ENCODE results near the gene AURKAIP1. TPM values are rescaled to one million over a fixed set of nuclear protein-coding genes. Genes with fewer than 3 reads are reported as not detected.
"Not testable (repeated sequence)": the region's sequence is repeated elsewhere in the genome, so short reads cannot be mapped to it uniquely, and the experiment has no call there.

Gene AURKAIP1
- total and polyA plus RNA-seq, 4 donors = 38.4 to 175 (median 97.7) TPM

GRCh38 chr1:1387098-1388077 is 12.4 kb upstream of the AURKAIP1 start:
- DNase-seq (ENCODE audit: low spot score) = no peak
- Histone ChIP-seq H3K9me3 (ENCODE audit: control insufficient read depth in 4 of 4, low read length in 3 of 4) (no peaks in the 10 kb centered on the region), H3K4me1 (ENCODE audit: control insufficient read depth in 4 of 4, insufficient read depth in 4 of 4, low read length in 3 of 4) (peaks cover 0 to 15% (median 8%) of the 10 kb centered on the region in 4 donors), H3K9ac (ENCODE audit: low read depth in 1 of 2, low read length in 2 of 2) (no peak overlapping the region), H3K36me3 (ENCODE audit: control insufficient read depth in 4 of 4, insufficient read depth in 3 of 4, low read depth in 1 of 4, low read length in 3 of 4) (peaks cover 33 to 66% (median 50%) of the 10 kb centered on the region in 4 donors), H3K27ac (ENCODE audit: low read depth in 1 of 2, low read length in 2 of 2) (no peak overlapping the region), H3K4me3 (ENCODE audit: low read depth in 1 of 3, low read length in 3 of 3) (no peak overlapping the region), H3K27me3 (ENCODE audit: control insufficient read depth in 4 of 4, insufficient read depth in 4 of 4, low read length in 3 of 4) (no peaks in the 10 kb centered on the region)
- WGBS = 97% methylated on average over 50 of the region's 50 CpGs
- no peak for TF ChIP-seq FOXA2 (IDR thresholded peaks at IDR 0.05)
- no peak for TF ChIP-seq RAD21 (IDR thresholded peaks at IDR 0.05)
- no peak for TF ChIP-seq RXRA (IDR thresholded peaks at IDR 0.05)
- TF ChIP-seq EGR1 (IDR thresholded peaks at IDR 0.05; ENCODE audit: low read depth in 2 of 2) = no peak
- TF ChIP-seq YY1 (IDR thresholded peaks at IDR 0.05) = no peak
- TF ChIP-seq HNF4G (IDR thresholded peaks at IDR 0.05) = no peak
- no peak for TF ChIP-seq MAX (IDR thresholded peaks at IDR 0.05)
- TF ChIP-seq NR2F2 (IDR thresholded peaks at IDR 0.05) = no peak
- TF ChIP-seq GABPA (IDR thresholded peaks at IDR 0.05 in 1 of 2, conservative IDR thresholded peaks at IDR 0.05 in 1 of 2) = no peak
- TF ChIP-seq HNF4A (conservative IDR thresholded peaks at IDR 0.05) = no peak
- TF ChIP-seq TAF1 (conservative IDR thresholded peaks at IDR 0.05) = no peak

GRCh38 chr1:1385931-1386330 is 10.9 kb upstream of the AURKAIP1 start:
- H3K27me3 ChIP-seq (ENCODE audit: control insufficient read depth in 4 of 4, insufficient read depth in 4 of 4, low read length in 3 of 4) = no peaks in the 10 kb centered on the region
- no peak overlapping the region for H3K9ac ChIP-seq (ENCODE audit: low read depth in 1 of 2, low read length in 2 of 2)
- H3K27ac ChIP-seq (ENCODE audit: low read depth in 1 of 2, low read length in 2 of 2) = no peak overlapping the region
- no peaks in the 10 kb centered on the region for H3K9me3 ChIP-seq (ENCODE audit: control insufficient read depth in 4 of 4, low read length in 3 of 4)
- H3K4me3 ChIP-seq (ENCODE audit: low read depth in 1 of 3, low read length in 3 of 3) = no peak overlapping the region
- DNase-seq (ENCODE audit: low spot score) = no peak
- no peak for TF ChIP-seq RAD21 (IDR thresholded peaks at IDR 0.05)
- TF ChIP-seq FOXA1 (IDR thresholded peaks at IDR 0.05) = no peak
- no peak for TF ChIP-seq TAF1 (conservative IDR thresholded peaks at IDR 0.05)
- TF ChIP-seq HNF4G (IDR thresholded peaks at IDR 0.05) = no peak
- no peak for TF ChIP-seq FOXA2 (IDR thresholded peaks at IDR 0.05)
- WGBS = 95% methylated on average over 8 of the region's 8 CpGs
- H3K4me1 ChIP-seq (ENCODE audit: control insufficient read depth in 4 of 4, insufficient read depth in 4 of 4, low read length in 3 of 4) = peaks cover 0 to 15% (median 8%) of the 10 kb centered on the region in 4 donors
- peaks cover 30 to 53% (median 40%) of the 10 kb centered on the region in 4 donors for H3K36me3 ChIP-seq (ENCODE audit: control insufficient read depth in 4 of 4, insufficient read depth in 3 of 4, low read depth in 1 of 4, low read length in 3 of 4)

- H3K27me3 ChIP-seq (ENCODE audit: control insufficient read depth in 4 of 4, insufficient read depth in 4 of 4, low read length in 3 of 4); DNase-seq (ENCODE audit: low spot score); H3K4me3 ChIP-seq (ENCODE audit: low read depth in 1 of 3, low read length in 3 of 3); H3K27ac ChIP-seq (ENCODE audit: low read depth in 1 of 2, low read length in 2 of 2); H3K9ac ChIP-seq (ENCODE audit: low read depth in 1 of 2, low read length in 2 of 2); H3K9me3 ChIP-seq (ENCODE audit: control insufficient read depth in 4 of 4, low read length in 3 of 4): not testable (repeated sequence)
- 95% methylated on average over 29 of the region's 29 CpGs for WGBS
- H3K36me3 ChIP-seq (ENCODE audit: control insufficient read depth in 4 of 4, insufficient read depth in 3 of 4, low read depth in 1 of 4, low read length in 3 of 4) = peaks cover 30 to 47% (median 34%) of the 10 kb centered on the region in 4 donors
- peaks cover 0 to 15% (median 8%) of the 10 kb centered on the region in 4 donors for H3K4me1 ChIP-seq (ENCODE audit: control insufficient read depth in 4 of 4, insufficient read depth in 4 of 4, low read length in 3 of 4)
Measured at GRCh38 chr1:1385339-1385738, 10.3 kb upstream of the AURKAIP1 start.

- TF ChIP-seq HNF4G (IDR thresholded peaks at IDR 0.05) (no peak), FOXA2 (IDR thresholded peaks at IDR 0.05) (no peak), JUND (IDR thresholded peaks at IDR 0.05) (no peak), ZBTB33 (IDR thresholded peaks at IDR 0.05) (no peak), HNF4A (conservative IDR thresholded peaks at IDR 0.05) (no peak), REST (IDR thresholded peaks at IDR 0.05) (no peak), FOXA1 (IDR thresholded peaks at IDR 0.05) (no peak)
- DNase-seq (ENCODE audit: low spot score) = no peak
- 80% methylated on average over 8 of the region's 8 CpGs for WGBS
- no peaks in the 10 kb centered on the region for H3K27me3 ChIP-seq (ENCODE audit: control insufficient read depth in 4 of 4, insufficient read depth in 4 of 4, low read length in 3 of 4)
- H3K9ac ChIP-seq (ENCODE audit: low read depth in 1 of 2, low read length in 2 of 2) = no peak overlapping the region
- H3K27ac ChIP-seq (ENCODE audit: low read depth in 1 of 2, low read length in 2 of 2) = no peak overlapping the region
- peaks cover 5 to 9% (median 8%) of the 10 kb centered on the region in 4 donors for H3K36me3 ChIP-seq (ENCODE audit: control insufficient read depth in 4 of 4, insufficient read depth in 3 of 4, low read depth in 1 of 4, low read length in 3 of 4)
- H3K4me3 ChIP-seq (ENCODE audit: low read depth in 1 of 3, low read length in 3 of 3) = no peak overlapping the region
- H3K4me1 ChIP-seq (ENCODE audit: control insufficient read depth in 4 of 4, insufficient read depth in 4 of 4, low read length in 3 of 4) = peaks cover 0 to 17% (median 8%) of the 10 kb centered on the region in 4 donors
- no peaks in the 10 kb centered on the region for H3K9me3 ChIP-seq (ENCODE audit: control insufficient read depth in 4 of 4, low read length in 3 of 4)
Measured at GRCh38 chr1:1381294-1381693, 6.3 kb upstream of the AURKAIP1 start.

Measured in liver (tissue), 9 donors.